Measurements from ENCODE around the gene SNAPC1.
"Not testable (repeated sequence)": the region's sequence is repeated elsewhere in the genome, so short reads cannot be mapped to it uniquely, and the experiment has no call there.

SNAPC1 gene

GRCh38 chr14:61761959-61762786 is at the start of gene SNAPC1:
Gene SNAPC1, plus strand, starts transcription at chr14:61762420. Its CDS starts 41 bp downstream, at chr14:61762461.
- peak; percentile 95 for DNase-seq (ENCODE audit: low read depth)

GRCh38 chr14:61713724-61714437 is 48.3 kb upstream of the SNAPC1 start:
- no peak for DNase-seq (ENCODE audit: low read depth)

- DNase-seq (ENCODE audit: low read depth): no peak
Observed at GRCh38 chr14:61716956-61717355, 45.3 kb upstream of the SNAPC1 start.

- DNase-seq (ENCODE audit: low read depth): no peak
Observed at GRCh38 chr14:61718039-61718438, 44.2 kb upstream of the SNAPC1 start.

GRCh38 chr14:61719344-61720293 is 42.6 kb upstream of the SNAPC1 start:
- no peak for DNase-seq (ENCODE audit: low read depth)

- no peak for DNase-seq (ENCODE audit: low read depth)
Observed at GRCh38 chr14:61720294-61720661, 41.9 kb upstream of the SNAPC1 start.

- no peak for DNase-seq (ENCODE audit: low read depth)
Observed at GRCh38 chr14:61720741-61721140, 41.5 kb upstream of the SNAPC1 start.

- DNase-seq (ENCODE audit: low read depth): no peak
Observed at GRCh38 chr14:61724133-61724532, 38.1 kb upstream of the SNAPC1 start.

GRCh38 chr14:61726778-61727658 is 35.2 kb upstream of the SNAPC1 start:
- DNase-seq (ENCODE audit: low read depth): no peak

GRCh38 chr14:61730756-61731373 is 31.4 kb upstream of the SNAPC1 start:
- DNase-seq (ENCODE audit: low read depth): no peak

GRCh38 chr14:61733972-61734371 is 28.2 kb upstream of the SNAPC1 start:
- no peak for DNase-seq (ENCODE audit: low read depth)

- no peak for DNase-seq (ENCODE audit: low read depth)
Observed at GRCh38 chr14:61736751-61737150, 25.5 kb upstream of the SNAPC1 start.

- no peak for DNase-seq (ENCODE audit: low read depth)
Observed at GRCh38 chr14:61737915-61738314, 24.3 kb upstream of the SNAPC1 start.

GRCh38 chr14:61739133-61739532 is 23.1 kb upstream of the SNAPC1 start:
- DNase-seq (ENCODE audit: low read depth): no peak

- no peak for DNase-seq (ENCODE audit: low read depth)
Observed at GRCh38 chr14:61742371-61742770, 19.8 kb upstream of the SNAPC1 start.

GRCh38 chr14:61744238-61744637 is 18.0 kb upstream of the SNAPC1 start:
- no peak for DNase-seq (ENCODE audit: low read depth)

- DNase-seq (ENCODE audit: low read depth): not testable (repeated sequence)
Observed at GRCh38 chr14:61746346-61746745, 15.9 kb upstream of the SNAPC1 start.

GRCh38 chr14:61746881-61747280 is 15.3 kb upstream of the SNAPC1 start:
- DNase-seq (ENCODE audit: low read depth): no peak

GRCh38 chr14:61747342-61747741 is 14.9 kb upstream of the SNAPC1 start:
- no peak for DNase-seq (ENCODE audit: low read depth)

GRCh38 chr14:61749264-61749663 is 13.0 kb upstream of the SNAPC1 start:
- DNase-seq (ENCODE audit: low read depth): no peak

GRCh38 chr14:61749867-61750266 is 12.4 kb upstream of the SNAPC1 start:
- DNase-seq (ENCODE audit: low read depth): no peak
